ENCODE measurements around the gene TSPAN7.
A peak's percentile ranks its signal among the peaks of the same experiment; 100 is the strongest.

Gene TSPAN7

GRCh38 chrX:38660395-38661102 is 99.2 kb downstream of the TSPAN7 start:
- no peak for TF ChIP-seq CTCF (conservative IDR thresholded peaks at IDR 0.05; ENCODE audit: low read depth, low read length)
- no peak for DNase-seq (ENCODE audit: low read depth)
- H3K4me3 ChIP-seq (ENCODE audit: low read length) = no peak overlapping the region

- no peak overlapping the region for H3K4me3 ChIP-seq (ENCODE audit: low read length)
- no peak for DNase-seq (ENCODE audit: low read depth)
- no peak for TF ChIP-seq CTCF (conservative IDR thresholded peaks at IDR 0.05; ENCODE audit: low read depth, low read length)
Observed at GRCh38 chrX:38661103-38661441, 99.7 kb downstream of the TSPAN7 start.

- no peak overlapping the region for H3K4me3 ChIP-seq (ENCODE audit: low read length)
- no peak for TF ChIP-seq CTCF (conservative IDR thresholded peaks at IDR 0.05; ENCODE audit: low read depth, low read length)
- no peak for DNase-seq (ENCODE audit: low read depth)
Observed at GRCh38 chrX:38661561-38661960, 100.2 kb downstream of the TSPAN7 start.

GRCh38 chrX:38662640-38663039 is 101.3 kb downstream of the TSPAN7 start:
- no peak overlapping the region for H3K4me3 ChIP-seq (ENCODE audit: low read length)
- no peak for TF ChIP-seq CTCF (conservative IDR thresholded peaks at IDR 0.05; ENCODE audit: low read depth, low read length)
- no peak for DNase-seq (ENCODE audit: low read depth)

GRCh38 chrX:38664285-38664684 is 102.9 kb downstream of the TSPAN7 start:
- no peak for DNase-seq (ENCODE audit: low read depth)
- TF ChIP-seq CTCF (conservative IDR thresholded peaks at IDR 0.05; ENCODE audit: low read depth, low read length) = peak; percentile 47
- no peak overlapping the region for H3K4me3 ChIP-seq (ENCODE audit: low read length)

GRCh38 chrX:38666909-38667308 is 105.6 kb downstream of the TSPAN7 start:
- H3K4me3 ChIP-seq (ENCODE audit: low read length) = no peak overlapping the region
- no peak for DNase-seq (ENCODE audit: low read depth)
- TF ChIP-seq CTCF (conservative IDR thresholded peaks at IDR 0.05; ENCODE audit: low read depth, low read length) = no peak

GRCh38 chrX:38668771-38669170 is 107.4 kb downstream of the TSPAN7 start:
- TF ChIP-seq CTCF (conservative IDR thresholded peaks at IDR 0.05; ENCODE audit: low read depth, low read length) = no peak
- no peak for DNase-seq (ENCODE audit: low read depth)
- no peak overlapping the region for H3K4me3 ChIP-seq (ENCODE audit: low read length)

Measured in retinal pigment epithelial cell (primary cell).